Endothelial cell of umbilical vein (primary cell): ENCODE results near the gene NLGN1. TPM values are rescaled to one million over a fixed set of nuclear protein-coding genes. Genes with fewer than 3 reads are reported as not detected.
A peak's percentile ranks its signal among the peaks of the same experiment; 100 is the strongest.

Source experiments
- BruUV-seq: library from RNA; stranded (reverse); fragments of 400-500 nt; replicated peaks from 2 replicates; lab custom pipeline; 2021; lab: Mats Ljungman, UMichigan
- CTCF ChIA-PET: fragments of 300-600, 350-600 bp; sonication (Branson Sonifier 250); formaldehyde crosslinking; loops from one replicate; lab custom pipeline; 2021; ENCODE audit warnings: antibody characterized with exemption, inconsistent platforms; lab: Charles Lee
- POLR2A ChIA-PET: fragments of 300-600, 350-600 bp; sonication (Branson Sonifier 250); formaldehyde crosslinking; loops from one replicate; lab custom pipeline; 2021; ENCODE audit warnings: antibody characterized with exemption, inconsistent platforms; lab: Charles Lee
- DNase-seq: peaks from one replicate; pipeline ENCODE4 v3.0.0-alpha.2; 2011; ENCODE audit warnings: low read depth, low spot score
- FAIRE-seq: peaks from 2 replicates; lab custom pipeline; 2011; peaks lifted over from hg19 to GRCh38; lab: Jason Lieb, UNC
- H2AFZ ChIP-seq: 2 replicates; pipeline ENCODE4 v1.6.0; 2012; ENCODE audit warnings: low read depth, low read length, control low read depth, inconsistent platforms
- H3K27ac ChIP-seq: 2 replicates; pipeline ENCODE4 v1.5.1; 2011; ENCODE audit warnings: low read depth, mild to moderate bottlenecking, control low read depth, low read length, moderate library complexity; ENCODE audit not compliant: insufficient read depth
- H3K27me3 ChIP-seq, 2 experiments: 2 replicates each; pipeline versions ENCODE4 v1.6.0 to v1.6.1; 2011; ENCODE audit warnings: low read length in 2 of 2, mixed read lengths in 1 of 2; ENCODE audit not compliant: control insufficient read depth in 2 of 2, insufficient read depth in 2 of 2
- H3K36me3 ChIP-seq, 2 experiments: 2 replicates in 1 of 2; 3 replicates in 1 of 2; pipeline ENCODE4 v1.5.1; 2011; ENCODE audit warnings: low read length in 2 of 2, mild to moderate bottlenecking in 1 of 2, moderate library complexity in 1 of 2; ENCODE audit not compliant: control insufficient read depth in 2 of 2, insufficient read depth in 2 of 2; ENCODE audit errors: extremely low read depth in 1 of 2
- H3K4me1 ChIP-seq: 3 replicates; pipeline ENCODE4 v1.5.1; 2011; ENCODE audit warnings: mild to moderate bottlenecking, low read length; ENCODE audit not compliant: control insufficient read depth, insufficient read depth; ENCODE audit errors: extremely low read depth
- H3K4me2 ChIP-seq: 2 replicates; pipeline ENCODE4 v1.6.1; 2011; ENCODE audit warnings: low read length, control low read depth, mixed read lengths; ENCODE audit not compliant: insufficient read depth
- H3K4me3 ChIP-seq, 3 experiments: fragments of 200-600 bp in 1 of 3; sonication (generic), shearing (Covaris generic) in 1 of 3; replicated peaks in 1 of 3; 2 replicates each; pipeline ENCODE4 v1.5.1; 2011 to 2016; ENCODE audit warnings: control low read depth in 3 of 3, low read length in 3 of 3, mild to moderate bottlenecking in 2 of 3, inconsistent platforms in 1 of 3, low read depth in 1 of 3, moderate library complexity in 1 of 3; ENCODE audit not compliant: insufficient read depth in 1 of 3
- H3K79me2 ChIP-seq: 2 replicates; pipeline ENCODE4 v1.6.0; 2012; ENCODE audit warnings: low read length, inconsistent platforms; ENCODE audit not compliant: control insufficient read depth, insufficient read depth
- H3K9ac ChIP-seq: replicated peaks from 2 replicates; pipeline ENCODE3; 2011; ENCODE audit warnings: low read length, control low read depth; ENCODE audit not compliant: insufficient read depth; ENCODE audit errors: extremely low read depth
- H3K9me1 ChIP-seq: replicated peaks from 3 replicates; pipeline ENCODE4 v1.6.0; 2011; ENCODE audit warnings: mild to moderate bottlenecking, low read length; ENCODE audit not compliant: control insufficient read depth, insufficient read depth; ENCODE audit errors: extremely low read depth
- H3K9me3 ChIP-seq: replicated peaks from 2 replicates; pipeline ENCODE4 v1.5.1; 2012; ENCODE audit warnings: low read length, inconsistent platforms; ENCODE audit not compliant: control insufficient read depth, insufficient read depth
- H4K20me1 ChIP-seq: replicated peaks from 2 replicates; pipeline ENCODE3; 2011; ENCODE audit warnings: mild to moderate bottlenecking, low read length; ENCODE audit not compliant: control insufficient read depth, insufficient read depth; ENCODE audit errors: extremely low read depth
- GATA2 ChIP-seq: IDR thresholded peaks from 2 replicates; pipeline ENCODE4 v1.7.0; 2011; ENCODE audit warnings: low read depth, mild to moderate bottlenecking, moderate library complexity, mixed read lengths, low read length; ENCODE audit not compliant: insufficient read length, insufficient read depth
- JUN ChIP-seq: IDR thresholded peaks from 2 replicates; pipeline ENCODE4 v1.6.1; 2011; ENCODE audit warnings: borderline replicate concordance, low read depth; ENCODE audit not compliant: insufficient read length, insufficient read depth
- MYC ChIP-seq: IDR thresholded peaks from one replicate; pipeline ENCODE4 v1.6.1; 2011; ENCODE audit warnings: mild to moderate bottlenecking, low read depth, low read length
- POLR2A ChIP-seq: IDR thresholded peaks from 2 replicates; pipeline ENCODE4 v1.6.1; 2012; ENCODE audit warnings: low read depth, mild to moderate bottlenecking, control low read depth, low read length
- POLR2AphosphoS5 ChIP-seq: IDR thresholded peaks from 2 replicates; pipeline ENCODE4 v1.6.1; 2012; ENCODE audit warnings: low read depth, mild to moderate bottlenecking, control low read depth, low read length, moderate library complexity; ENCODE audit not compliant: insufficient read depth
- dilution Hi-C: fragments of 300-500 bp; cut with MboI; formaldehyde crosslinking; loops from one replicate; pipeline ENCODE4 v1.15.0; 2019; ENCODE audit warnings: low sequenced_read_pairs; ENCODE audit not compliant: extremely low pct_ligation_motif_present
- intact Hi-C: fragments of 100-400 bp; cut with micrococcal nuclease; formaldehyde crosslinking; loops from one replicate; pipeline ENCODE4 v1.10.0; 2022
- polyA plus RNA-seq, 4 experiments: library from polyadenylated mRNA; depleted of rRNA in 3 of 4; stranded (reverse) in 3 of 4; unstranded in 1 of 4; fragments of >200 nt; gene quantifications; 2 replicates each; pipeline versions ENCODE4 v1.2.1 to v1.2.3, GENCODE V29; 2011 to 2012; ENCODE audit warnings: missing spikeins in 1 of 4
- total RNA-seq: library from RNA; stranded (reverse); gene quantifications from 2 replicates; pipeline ENCODE4 v1.2.3, GENCODE V29; 2021
- TF ChIP-seq, protein P1 (sequence below), 2 donors: IDR thresholded peaks; 1 replicate in 1 of 2; 2 replicates in 1 of 2; pipeline ENCODE4 v1.5.1; 2011; ENCODE audit warnings: low read length in 2 of 2, mild to moderate bottlenecking in 2 of 2, moderate library complexity in 2 of 2, control low read depth in 1 of 2, inconsistent platforms in 1 of 2, low read depth in 1 of 2; ENCODE audit not compliant: insufficient read depth in 1 of 2; ENCODE audit errors: extremely low read depth in 1 of 2

Gene NLGN1
- total and polyA plus RNA-seq, 2 donors (not counting 3 experiments of a cell fraction or from before 2014, with no cell fraction given), result 7.9 to 16.3 TPM

DNA sequence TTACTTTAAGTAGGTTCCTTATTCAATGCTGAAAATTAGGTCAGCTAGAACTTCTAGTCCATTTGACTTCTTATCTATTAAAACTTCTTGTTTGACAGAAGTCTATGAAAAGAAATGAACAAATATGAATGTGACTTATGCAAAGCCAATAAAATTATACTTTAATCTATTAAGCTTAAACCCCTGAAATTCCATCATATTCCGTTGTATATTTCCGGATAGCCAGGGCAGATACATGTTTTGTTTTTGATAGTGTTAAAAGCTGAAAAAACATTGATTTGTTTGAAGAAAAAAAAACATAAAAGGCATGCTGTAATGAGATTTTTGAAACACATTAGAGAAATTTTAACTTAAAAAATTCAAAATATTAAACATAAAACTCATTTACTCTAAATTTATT lies 794.4 kb downstream of the NLGN1 start:
- intact Hi-C loops, result loop anchor here (5.0 to 10.0 kb wide), 2 partner anchors 447 to 795 kb away; partner anchors contain the start of gene NLGN1

DNA sequence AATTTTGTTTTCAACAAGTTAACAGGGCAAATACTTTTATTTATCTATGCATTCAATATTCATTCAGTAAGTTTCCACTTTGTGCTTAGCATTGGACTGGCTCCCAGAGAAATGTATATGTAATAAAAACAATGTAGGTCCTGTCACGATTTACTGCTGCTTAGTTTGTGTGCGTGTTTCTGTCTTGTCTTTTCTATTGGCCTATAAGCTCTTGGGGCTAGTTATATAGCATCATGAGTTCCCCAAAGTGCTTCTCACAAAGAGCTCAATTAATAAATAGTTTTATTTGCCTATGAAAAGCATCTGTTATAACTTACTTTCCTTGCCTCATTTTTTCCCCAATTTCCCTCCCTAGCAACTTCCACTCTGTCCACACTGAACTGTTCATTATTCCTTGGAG lies 794.9 kb downstream of the NLGN1 start:
- TF ChIP-seq MYC (no peak), POLR2AphosphoS5 (no peak), GATA2 (no peak), POLR2A (no peak), JUN (no peak)
- TF ChIP-seq, protein P1, sequence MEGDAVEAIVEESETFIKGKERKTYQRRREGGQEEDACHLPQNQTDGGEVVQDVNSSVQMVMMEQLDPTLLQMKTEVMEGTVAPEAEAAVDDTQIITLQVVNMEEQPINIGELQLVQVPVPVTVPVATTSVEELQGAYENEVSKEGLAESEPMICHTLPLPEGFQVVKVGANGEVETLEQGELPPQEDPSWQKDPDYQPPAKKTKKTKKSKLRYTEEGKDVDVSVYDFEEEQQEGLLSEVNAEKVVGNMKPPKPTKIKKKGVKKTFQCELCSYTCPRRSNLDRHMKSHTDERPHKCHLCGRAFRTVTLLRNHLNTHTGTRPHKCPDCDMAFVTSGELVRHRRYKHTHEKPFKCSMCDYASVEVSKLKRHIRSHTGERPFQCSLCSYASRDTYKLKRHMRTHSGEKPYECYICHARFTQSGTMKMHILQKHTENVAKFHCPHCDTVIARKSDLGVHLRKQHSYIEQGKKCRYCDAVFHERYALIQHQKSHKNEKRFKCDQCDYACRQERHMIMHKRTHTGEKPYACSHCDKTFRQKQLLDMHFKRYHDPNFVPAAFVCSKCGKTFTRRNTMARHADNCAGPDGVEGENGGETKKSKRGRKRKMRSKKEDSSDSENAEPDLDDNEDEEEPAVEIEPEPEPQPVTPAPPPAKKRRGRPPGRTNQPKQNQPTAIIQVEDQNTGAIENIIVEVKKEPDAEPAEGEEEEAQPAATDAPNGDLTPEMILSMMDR (IDR thresholded peaks at IDR 0.05; ENCODE audit: extremely low read depth in 1 of 2, insufficient read depth in 1 of 2, low read depth in 1 of 2, low read length in 2 of 2), result no peak
- CTCF ChIA-PET, result no interaction called here
- H4K20me1 ChIP-seq, result no peaks in the 10 kb centered on the region
- intact Hi-C loops, result loop anchor here (5.0 to 10.0 kb wide), 2 partner anchors 448 to 795 kb away; partner anchors contain the start of gene NLGN1
- POLR2A ChIA-PET, result no interaction called here
- no peaks in the 10 kb centered on the region for H3K36me3 ChIP-seq
- H3K27me3 ChIP-seq, result no peaks in the 10 kb centered on the region
- H3K4me1 ChIP-seq, result peaks cover 25% of the 10 kb centered on the region
- H3K4me3 ChIP-seq, result no peak overlapping the region
- BruUV-seq, result no TSS peak
- no peak overlapping the region for H3K27ac ChIP-seq
- peak overlapping the region; percentile 58 for H3K4me2 ChIP-seq
- DNase-seq, result peak; percentile 52
- H3K9me3 ChIP-seq, result no peaks in the 10 kb centered on the region
- H2AFZ ChIP-seq, result peak overlapping the region; percentile 36
- no peaks in the 10 kb centered on the region for H3K9me1 ChIP-seq
- no peak for FAIRE-seq
- H3K79me2 ChIP-seq, result no peaks in the 10 kb centered on the region
- no peak overlapping the region for H3K9ac ChIP-seq
- dilution Hi-C loops, result no loop called here

More for the DNA sequence above, 794.4 kb downstream of the NLGN1 start:
- Histone ChIP-seq H3K4me1 (peaks cover 20% of the 10 kb centered on the region), H3K4me3 (no peak overlapping the region), H4K20me1 (no peaks in the 10 kb centered on the region), H3K27me3 (no peaks in the 10 kb centered on the region), H3K9me1 (no peaks in the 10 kb centered on the region), H3K36me3 (no peaks in the 10 kb centered on the region), H3K9ac (no peak overlapping the region), H3K79me2 (no peaks in the 10 kb centered on the region), H3K9me3 (no peaks in the 10 kb centered on the region), H3K4me2 (peak overlapping the region; percentile 58), H3K27ac (no peak overlapping the region), H2AFZ (no peak overlapping the region)
- FAIRE-seq (no peak), DNase-seq (peak; percentile 54)
- ChIA-PET POLR2A (no interaction called here), CTCF (interaction anchor here (1.1 kb wide), 1 partner anchor 9 kb away, joined by 3 read pairs; no protein-coding TSS in a partner anchor)
- TF ChIP-seq POLR2AphosphoS5 (no peak), GATA2 (peak; percentile 50), JUN (no peak)
- TF ChIP-seq, protein P1 (IDR thresholded peaks at IDR 0.05; ENCODE audit: extremely low read depth in 1 of 2, insufficient read depth in 1 of 2, low read depth in 1 of 2, low read length in 2 of 2), result no peak
- BruUV-seq, result no TSS peak
- dilution Hi-C loops, result no loop called here
